ENCODE data around the gene ADM2.
A peak's percentile ranks its signal among the peaks of the same experiment; 100 is the strongest.
"Not testable (repeated sequence)": the region's sequence is repeated elsewhere in the genome, so short reads cannot be mapped to it uniquely, and the experiment has no call there.

Gene ADM2

GRCh38 chr22:50507991-50508884 is 26.9 kb downstream of the ADM2 start, which contains the start of gene NCAPH2:
Gene NCAPH2 (plus strand): TSS chr22:50508224. CDS start chr22:50508338, 114 bp downstream.
- DNase-seq = peak; percentile 76

GRCh38 chr22:50508897-50509296 is 27.6 kb downstream of the ADM2 start:
- DNase-seq = no peak

- DNase-seq = no peak
These were observed 31.8 kb downstream of the ADM2 start for GRCh38 chr22:50513175-50513574.

GRCh38 chr22:50516068-50516467 is 34.7 kb downstream of the ADM2 start:
- DNase-seq = no peak

GRCh38 chr22:50516891-50517290 is 35.5 kb downstream of the ADM2 start:
- DNase-seq = no peak

GRCh38 chr22:50517495-50518260 is 36.3 kb downstream of the ADM2 start:
- DNase-seq = no peak

GRCh38 chr22:50518606-50519005 is 37.3 kb downstream of the ADM2 start:
- no peak for DNase-seq

- DNase-seq = no peak
These were observed 37.8 kb downstream of the ADM2 start for GRCh38 chr22:50519151-50519550.

- not testable (repeated sequence) for DNase-seq
These were observed 38.8 kb downstream of the ADM2 start for GRCh38 chr22:50520184-50520583.

- DNase-seq = no peak
These were observed 39.6 kb downstream of the ADM2 start for GRCh38 chr22:50520826-50521453.

GRCh38 chr22:50521710-50522109 is 40.4 kb downstream of the ADM2 start:
- DNase-seq = no peak

- no peak for DNase-seq
These were observed 41.0 kb downstream of the ADM2 start for GRCh38 chr22:50522208-50522805.

- no peak for DNase-seq
These were observed 41.6 kb downstream of the ADM2 start for GRCh38 chr22:50522806-50523438.

- no peak for DNase-seq
These were observed 42.1 kb downstream of the ADM2 start for GRCh38 chr22:50523458-50523805.

- no peak for DNase-seq
These were observed 42.7 kb downstream of the ADM2 start for GRCh38 chr22:50523806-50524675.

GRCh38 chr22:50524676-50525103 is 43.3 kb downstream of the ADM2 start:
- no peak for DNase-seq

GRCh38 chr22:50525104-50525857 is 43.9 kb downstream of the ADM2 start, which contains the start of gene SCO2:
Gene SCO2 (minus strand): TSS chr22:50525598. CDS start chr22:50524411, 1,187 bp downstream.
- DNase-seq = peak; percentile 75

GRCh38 chr22:50525858-50526107 is 44.4 kb downstream of the ADM2 start:
- no peak for DNase-seq

GRCh38 chr22:50526108-50526833 is 44.9 kb downstream of the ADM2 start:
- peak; percentile 38 for DNase-seq

Measured in NCI-H510A treated with DMSO at 0.1 percent for 48 hours (cell line).